GM23248 (cell line): ENCODE data around the gene TRAPPC8.

ENCODE experiments used
- EZH2 ChIP-seq: fragments of 200-600 bp; sonication (generic); IDR thresholded peaks from 2 replicates; pipeline ENCODE4 v1.6.1; 2018; ENCODE audit warnings: antibody characterized with exemption, mild to moderate bottlenecking; ENCODE audit not compliant: insufficient read depth, poor library complexity, severe bottlenecking
- EZH2phosphoT487 ChIP-seq: fragments of 200-600 bp; sonication (generic); IDR thresholded peaks from 2 replicates; pipeline ENCODE4 v1.6.1; 2018; ENCODE audit warnings: antibody characterized with exemption, moderate library complexity, mild to moderate bottlenecking, low read depth; ENCODE audit not compliant: insufficient read depth

DNA sequence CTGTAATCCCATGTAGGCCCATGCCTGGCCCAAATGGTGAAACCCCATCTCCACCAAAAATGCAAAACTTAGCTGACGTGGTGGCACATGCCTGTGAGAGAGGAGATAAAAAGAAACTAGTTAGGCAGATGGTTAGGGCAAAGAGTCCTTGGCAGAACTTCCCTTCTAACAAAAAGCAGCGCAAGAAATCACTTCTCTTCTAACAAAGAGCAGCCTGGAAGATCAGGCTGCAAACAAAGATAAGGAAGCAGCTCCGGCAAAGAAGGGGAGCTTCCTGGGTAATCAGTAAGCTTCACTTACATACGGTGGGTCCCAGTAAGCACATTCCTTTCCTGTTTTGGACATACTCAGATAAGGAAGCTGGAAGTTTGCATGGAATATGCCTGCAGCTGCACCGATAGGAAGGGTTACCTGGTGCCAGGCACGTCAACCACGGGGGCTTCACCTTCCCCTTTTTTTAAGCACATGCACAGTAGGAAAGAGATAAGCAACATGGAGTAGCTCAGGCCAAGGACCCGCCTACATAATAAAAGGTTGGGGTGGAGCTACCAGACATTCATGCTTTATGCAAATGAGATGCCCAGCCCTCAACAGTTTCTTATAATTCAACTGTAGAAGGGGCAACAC, 121.3 kb downstream of the TRAPPC8 start:
- TF ChIP-seq EZH2phosphoT487 (no peak), EZH2 (no peak)
